COLO829 (cell line): ENCODE data around the gene CNIH2.
"Not testable (repeated sequence)": the region's sequence is repeated elsewhere in the genome, so short reads cannot be mapped to it uniquely, and the experiment has no call there.

Experiments
- DNase-seq: peaks from one replicate; pipeline ENCODE4 v3.0.0; 2012; ENCODE audit warnings: low spot score

The CNIH2 gene

GRCh38 chr11:66277471-66278362 lies at the start of gene CNIH2:
TSS of gene CNIH2 (plus strand) at chr11:66278175. CDS start at chr11:66278457, 282 bp downstream.
- DNase-seq, result no peak

- no peak for DNase-seq
Measured at GRCh38 chr11:66228521-66228920, 49.5 kb upstream of the CNIH2 start.

- no peak for DNase-seq
Measured at GRCh38 chr11:66230156-66230555, 47.8 kb upstream of the CNIH2 start.

GRCh38 chr11:66230978-66231377 lies 47.0 kb upstream of the CNIH2 start:
- DNase-seq, result no peak

- no peak for DNase-seq
Measured at GRCh38 chr11:66231561-66231960, 46.4 kb upstream of the CNIH2 start.

GRCh38 chr11:66232769-66233168 lies 45.2 kb upstream of the CNIH2 start:
- DNase-seq, result no peak

- no peak for DNase-seq
Measured at GRCh38 chr11:66233301-66233700, 44.7 kb upstream of the CNIH2 start.

- no peak for DNase-seq
Measured at GRCh38 chr11:66235141-66235540, 42.8 kb upstream of the CNIH2 start.

GRCh38 chr11:66237867-66238266 lies 40.1 kb upstream of the CNIH2 start:
- DNase-seq, result no peak

- DNase-seq, result no peak
Measured at GRCh38 chr11:66238786-66239413, 39.1 kb upstream of the CNIH2 start.

GRCh38 chr11:66239511-66239910 lies 38.5 kb upstream of the CNIH2 start:
- no peak for DNase-seq

- no peak for DNase-seq
Measured at GRCh38 chr11:66239998-66240780, 37.8 kb upstream of the CNIH2 start.

GRCh38 chr11:66240781-66241136 lies 37.2 kb upstream of the CNIH2 start:
- no peak for DNase-seq

GRCh38 chr11:66242095-66242765 lies 35.7 kb upstream of the CNIH2 start:
- DNase-seq, result no peak

GRCh38 chr11:66243782-66244535 lies 34.0 kb upstream of the CNIH2 start:
- no peak for DNase-seq

- DNase-seq, result no peak
Measured at GRCh38 chr11:66247295-66247694, 30.7 kb upstream of the CNIH2 start.

GRCh38 chr11:66247801-66248200 lies 30.2 kb upstream of the CNIH2 start:
- no peak for DNase-seq

GRCh38 chr11:66248903-66249302 lies 29.1 kb upstream of the CNIH2 start:
- DNase-seq, result no peak

GRCh38 chr11:66251809-66252208 lies 26.2 kb upstream of the CNIH2 start:
- no peak for DNase-seq

GRCh38 chr11:66253081-66253480 lies 24.9 kb upstream of the CNIH2 start:
- not testable (repeated sequence) for DNase-seq

- no peak for DNase-seq
Measured at GRCh38 chr11:66258473-66258893, 19.5 kb upstream of the CNIH2 start.
